Breast epithelium (tissue), 3 donors: Measurements from ENCODE around the gene MYO1D.

ENCODE experiments used
- POLR2A ChIP-seq: fragments of 450-650 bp; IDR thresholded peaks from one replicate; pipeline ENCODE4 v1.6.1; 2016; ENCODE audit warnings: antibody characterized with exemption, mild to moderate bottlenecking, moderate library complexity
- POLR2AphosphoS5 ChIP-seq, 3 donors: sonication (generic); formaldehyde crosslinking; IDR thresholded peaks; one replicate each; pipeline ENCODE4 v1.6.1; 2017; ENCODE audit warnings: antibody characterized with exemption in 3 of 3
- TF ChIP-seq, protein P1 (sequence below), 3 donors: fragments of 450-650 bp; IDR thresholded peaks; one replicate each; pipeline ENCODE4 v1.5.1; 2016 to 2017; ENCODE audit warnings: antibody characterized with exemption in 3 of 3, mild to moderate bottlenecking in 3 of 3, moderate library complexity in 3 of 3

DNA sequence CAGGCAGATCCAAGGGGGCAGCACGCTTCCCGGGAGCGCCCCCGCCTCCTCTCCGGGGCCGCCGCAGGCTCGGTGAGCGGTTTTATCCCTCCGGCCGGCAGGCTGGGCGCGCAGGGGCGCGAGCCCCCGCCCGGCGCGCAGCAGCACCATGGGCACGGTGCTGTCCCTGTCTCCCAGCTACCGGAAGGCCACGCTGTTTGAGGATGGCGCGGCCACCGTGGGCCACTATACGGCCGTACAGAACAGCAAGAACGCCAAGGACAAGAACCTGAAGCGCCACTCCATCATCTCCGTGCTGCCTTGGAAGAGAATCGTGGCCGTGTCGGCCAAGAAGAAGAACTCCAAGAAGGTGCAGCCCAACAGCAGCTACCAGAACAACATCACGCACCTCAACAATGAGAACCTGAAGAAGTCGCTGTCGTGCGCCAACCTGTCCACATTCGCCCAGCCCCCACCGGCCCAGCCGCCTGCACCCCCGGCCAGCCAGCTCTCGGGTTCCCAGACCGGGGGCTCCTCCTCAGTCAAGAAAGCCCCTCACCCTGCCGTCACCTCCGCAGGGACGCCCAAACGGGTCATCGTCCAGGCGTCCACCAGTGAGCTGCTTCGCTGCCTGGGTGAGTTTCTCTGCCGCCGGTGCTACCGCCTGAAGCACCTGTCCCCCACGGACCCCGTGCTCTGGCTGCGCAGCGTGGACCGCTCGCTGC, 389.3 kb downstream of the MYO1D start:
- TF ChIP-seq, protein P1, sequence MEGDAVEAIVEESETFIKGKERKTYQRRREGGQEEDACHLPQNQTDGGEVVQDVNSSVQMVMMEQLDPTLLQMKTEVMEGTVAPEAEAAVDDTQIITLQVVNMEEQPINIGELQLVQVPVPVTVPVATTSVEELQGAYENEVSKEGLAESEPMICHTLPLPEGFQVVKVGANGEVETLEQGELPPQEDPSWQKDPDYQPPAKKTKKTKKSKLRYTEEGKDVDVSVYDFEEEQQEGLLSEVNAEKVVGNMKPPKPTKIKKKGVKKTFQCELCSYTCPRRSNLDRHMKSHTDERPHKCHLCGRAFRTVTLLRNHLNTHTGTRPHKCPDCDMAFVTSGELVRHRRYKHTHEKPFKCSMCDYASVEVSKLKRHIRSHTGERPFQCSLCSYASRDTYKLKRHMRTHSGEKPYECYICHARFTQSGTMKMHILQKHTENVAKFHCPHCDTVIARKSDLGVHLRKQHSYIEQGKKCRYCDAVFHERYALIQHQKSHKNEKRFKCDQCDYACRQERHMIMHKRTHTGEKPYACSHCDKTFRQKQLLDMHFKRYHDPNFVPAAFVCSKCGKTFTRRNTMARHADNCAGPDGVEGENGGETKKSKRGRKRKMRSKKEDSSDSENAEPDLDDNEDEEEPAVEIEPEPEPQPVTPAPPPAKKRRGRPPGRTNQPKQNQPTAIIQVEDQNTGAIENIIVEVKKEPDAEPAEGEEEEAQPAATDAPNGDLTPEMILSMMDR (IDR thresholded peaks at IDR 0.05), result no peak
- TF ChIP-seq POLR2A (no peak), POLR2AphosphoS5 (IDR thresholded peaks at IDR 0.05) (no peak)
